Transverse colon (tissue), 4 donors: ENCODE measurements around the gene MMP14. TPM values are rescaled to one million over a fixed set of nuclear protein-coding genes. Genes with fewer than 3 reads are reported as not detected.

Experiments used
- DNase-seq: peaks from one replicate; pipeline ENCODE4 v3.0.0-alpha.2; 2019
- H3K27ac ChIP-seq, 4 donors: fragments of 200-600 bp; sonication (generic); 2 replicates each; pipeline ENCODE4 v1.5.1; 2016 to 2018; ENCODE audit warnings: inconsistent platforms in 4 of 4
- H3K27me3 ChIP-seq: fragments of 200-600 bp; sonication (generic); 2 replicates; pipeline ENCODE4 v1.5.1; 2017; ENCODE audit warnings: inconsistent platforms
- H3K36me3 ChIP-seq, 4 donors: fragments of 200-600 bp; sonication (generic); 2 replicates each; pipeline ENCODE4 v1.5.1; 2017 to 2019; ENCODE audit warnings: inconsistent platforms in 4 of 4
- H3K4me1 ChIP-seq, 4 donors: fragments of 200-600 bp; sonication (generic); 2 replicates each; pipeline ENCODE4 v1.5.1; 2017 to 2020; ENCODE audit warnings: inconsistent platforms in 4 of 4
- H3K4me3 ChIP-seq, 4 donors: fragments of 200-600 bp; sonication (generic); 1 replicate in 1 of 4; 2 replicates in 3 of 4; pipeline versions ENCODE4 v1.5.1 to v1.6.1; 2017 to 2019; ENCODE audit warnings: inconsistent platforms in 4 of 4
- H3K9me3 ChIP-seq, 2 donors: fragments of 200-600 bp; sonication (generic); 2 replicates each; pipeline ENCODE4 v1.5.1; 2017 to 2019; ENCODE audit warnings: inconsistent platforms in 2 of 2
- EP300 ChIP-seq: sonication (generic); formaldehyde crosslinking; IDR thresholded peaks from one replicate; pipeline ENCODE4 v1.6.1; 2017; ENCODE audit warnings: antibody characterized with exemption, low read depth
- POLR2A ChIP-seq: fragments of 450-650 bp; IDR thresholded peaks from one replicate; pipeline ENCODE4 v1.6.1; 2016; ENCODE audit warnings: antibody characterized with exemption, mild to moderate bottlenecking, moderate library complexity
- POLR2AphosphoS5 ChIP-seq, 3 donors: sonication (generic); formaldehyde crosslinking; IDR thresholded peaks; one replicate each; pipeline ENCODE4 v1.6.1; 2016; ENCODE audit warnings: antibody characterized with exemption in 3 of 3
- WGBS, 2 donors: methylation state at CpG; one replicate each; pipeline ENCODE4 v1.1.5; 2018; ENCODE audit warnings: low coverage in 1 of 2; 5-methylcytosine and 5-hydroxymethylcytosine counted together
- in situ Hi-C, 4 donors: fragments of 200-750 bp; cut with MboI; loops; one replicate each; pipeline versions ENCODE4 v1.15.0 to v1.15.1; 2017; ENCODE audit warnings: low sequenced_read_pairs in 3 of 4, low pct_ligation_motif_present in 1 of 4, low pct_unique_long_range_greater_than_20kb in 1 of 4
- intact Hi-C: fragments of 100-400 bp; cut with DNase I; formaldehyde crosslinking; loops from one replicate; pipeline ENCODE4 v1.15.1; 2023; ENCODE audit warnings: low total_unique reads
- total RNA-seq, 4 donors: library from RNA; depleted of rRNA; stranded (reverse); fragments of >200 nt; gene quantifications; one replicate each; pipeline ENCODE4 v1.1.0, GENCODE V29; 2016
- TF ChIP-seq, protein P1 (sequence below), 5 experiments: fragments of 200-600 bp in 3 of 5; fragments of 450-650 bp in 2 of 5; sonication (generic) in 3 of 5; IDR thresholded peaks; 1 replicate in 2 of 5; 2 replicates in 3 of 5; pipeline ENCODE4 v1.5.1; 2016 to 2017; ENCODE audit warnings: antibody characterized with exemption in 5 of 5, inconsistent platforms in 3 of 5, mild to moderate bottlenecking in 2 of 5, moderate library complexity in 1 of 5

The MMP14 gene
- total RNA-seq, 4 donors from 2014 or later = 59.5 to 91.6 (median 73.1) TPM

GRCh38 chr14:22870811-22871223 lies 34.4 kb downstream of the MMP14 start:
- TF ChIP-seq, protein P1, sequence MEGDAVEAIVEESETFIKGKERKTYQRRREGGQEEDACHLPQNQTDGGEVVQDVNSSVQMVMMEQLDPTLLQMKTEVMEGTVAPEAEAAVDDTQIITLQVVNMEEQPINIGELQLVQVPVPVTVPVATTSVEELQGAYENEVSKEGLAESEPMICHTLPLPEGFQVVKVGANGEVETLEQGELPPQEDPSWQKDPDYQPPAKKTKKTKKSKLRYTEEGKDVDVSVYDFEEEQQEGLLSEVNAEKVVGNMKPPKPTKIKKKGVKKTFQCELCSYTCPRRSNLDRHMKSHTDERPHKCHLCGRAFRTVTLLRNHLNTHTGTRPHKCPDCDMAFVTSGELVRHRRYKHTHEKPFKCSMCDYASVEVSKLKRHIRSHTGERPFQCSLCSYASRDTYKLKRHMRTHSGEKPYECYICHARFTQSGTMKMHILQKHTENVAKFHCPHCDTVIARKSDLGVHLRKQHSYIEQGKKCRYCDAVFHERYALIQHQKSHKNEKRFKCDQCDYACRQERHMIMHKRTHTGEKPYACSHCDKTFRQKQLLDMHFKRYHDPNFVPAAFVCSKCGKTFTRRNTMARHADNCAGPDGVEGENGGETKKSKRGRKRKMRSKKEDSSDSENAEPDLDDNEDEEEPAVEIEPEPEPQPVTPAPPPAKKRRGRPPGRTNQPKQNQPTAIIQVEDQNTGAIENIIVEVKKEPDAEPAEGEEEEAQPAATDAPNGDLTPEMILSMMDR (IDR thresholded peaks at IDR 0.05) = no peak
- TF ChIP-seq POLR2AphosphoS5 (IDR thresholded peaks at IDR 0.05) (no peak), POLR2A (no peak)
- Histone ChIP-seq H3K36me3 (peaks cover 0 to 23% (median 15%) of the 10 kb centered on the region in 4 donors), H3K4me1 (peaks cover 19 to 33% (median 23%) of the 10 kb centered on the region in 4 donors), H3K4me3 (peak overlapping the region; percentile 61 to 89 (median 74)), H3K27me3 (no peaks in the 10 kb centered on the region), H3K27ac (peak overlapping the region; percentile 94 to 99 (median 98)), H3K9me3 (no peaks in the 10 kb centered on the region)
- in situ Hi-C loops (loop anchor here in 2 of 4 donors (25.0 kb wide), 1 partner anchor 309 kb away; no protein-coding TSS in a partner anchor), intact Hi-C loops (loop anchor here (5.0 kb wide), 1 partner anchor 46 kb away; the partner anchor contains the start of gene RBM23)
- no peak for DNase-seq
- 0 to 3% methylated on average over 1 of the region's 1 CpG for WGBS, 2 donors

DNA sequence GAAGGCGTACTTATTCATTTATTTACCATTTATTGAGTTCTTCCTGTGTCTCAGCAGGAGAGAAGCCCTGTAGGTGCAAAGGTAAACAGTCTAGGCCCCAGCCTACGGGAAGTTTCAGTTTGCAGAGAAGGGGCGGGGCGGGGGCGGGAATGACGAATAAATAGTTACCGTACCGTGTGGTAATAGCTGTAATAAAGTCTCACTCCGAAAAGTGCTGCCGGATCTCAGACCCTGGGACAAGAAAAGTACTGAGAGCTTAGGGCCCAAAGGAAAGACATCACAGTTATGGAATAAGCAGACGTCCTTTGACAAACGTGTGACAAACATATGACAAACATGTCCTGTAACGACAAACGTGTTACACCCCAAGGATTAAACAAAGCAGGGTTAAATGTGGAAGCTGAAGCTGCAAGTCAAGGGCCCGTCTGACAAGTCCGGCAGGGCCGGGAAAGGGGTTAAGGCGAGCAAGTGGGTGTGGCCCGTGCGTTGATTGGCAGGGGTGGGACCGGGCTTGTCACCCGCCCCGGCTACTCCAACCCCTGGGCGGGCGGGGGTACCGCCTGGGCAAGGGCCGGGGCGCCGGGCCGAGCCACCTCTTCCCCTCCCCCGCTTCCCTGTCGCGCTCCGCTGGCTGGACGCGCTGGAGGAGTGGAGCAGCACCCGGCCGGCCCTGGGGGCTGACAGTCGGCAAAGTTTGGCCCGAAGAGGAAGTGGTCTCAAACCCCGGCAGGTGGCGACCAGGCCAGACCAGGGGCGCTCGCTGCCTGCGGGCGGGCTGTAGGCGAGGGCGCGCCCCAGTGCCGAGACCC lies 35.0 kb downstream of the MMP14 start, which contains the start of gene LRP10:
Gene LRP10, plus strand, starts transcription at position 517 of the 809 bp plus-strand sequence. CDS start 564 bp downstream, outside the sequence.
- 0% methylated on average over 15 to 46 of the region's 50 CpGs for WGBS, 2 donors

GRCh38 chr14:22872033-22872832 lies 35.8 kb downstream of the MMP14 start:
- TF ChIP-seq, protein P1 (IDR thresholded peaks at IDR 0.05) = peak; percentile 92 to 99 (median 97)
- TF ChIP-seq POLR2A (peak; percentile 23), EP300 (no peak), POLR2AphosphoS5 (IDR thresholded peaks at IDR 0.05) (peak; percentile 50 to 73 (median 64))
- H3K27me3 ChIP-seq = no peaks in the 10 kb centered on the region
- H3K4me3 ChIP-seq = peak overlapping the region; percentile 61 to 89 (median 74)
- no peaks in the 10 kb centered on the region for H3K9me3 ChIP-seq
- peak; percentile 92 for DNase-seq
- intact Hi-C loops (loop anchor here (5.0 kb wide), 1 partner anchor 45 kb away; the partner anchor contains the start of gene RBM23), in situ Hi-C loops (loop anchor here in 2 of 4 donors (25.0 kb wide), 1 partner anchor 310 kb away; no protein-coding TSS in a partner anchor)
- H3K36me3 ChIP-seq = peaks cover 0 to 37% (median 22%) of the 10 kb centered on the region in 4 donors
- peaks cover 19 to 29% (median 23%) of the 10 kb centered on the region in 4 donors for H3K4me1 ChIP-seq
- 1% methylated on average over 24 of the region's 45 CpGs; no CpG with 5 or more reads in 1 of the 2 donors for WGBS, 2 donors
- H3K27ac ChIP-seq = peak overlapping the region; percentile 94 to 99 (median 98)

More for the DNA sequence above, 35.0 kb downstream of the MMP14 start, which contains the start of gene LRP10:
- Histone ChIP-seq H3K4me3 (peak within 1 kb of the TSS; percentile 61 to 89 (median 74)), H3K4me1 (peaks cover 19 to 29% (median 23%) of the 10 kb centered on the region in 4 donors), H3K27me3 (no peaks in the 10 kb centered on the region), H3K9me3 (no peaks in the 10 kb centered on the region), H3K36me3 (peaks cover 0 to 29% (median 18%) of the 10 kb centered on the region in 4 donors), H3K27ac (peak within 1 kb of the TSS; percentile 94 to 99 (median 98))
- DNase-seq = peak; percentile 96
- TF ChIP-seq POLR2A (peak; percentile 92), EP300 (peak; percentile 28), POLR2AphosphoS5 (IDR thresholded peaks at IDR 0.05) (peak; percentile 76 to 93 (median 86))
- TF ChIP-seq, protein P1 (IDR thresholded peaks at IDR 0.05) = no peak
- intact Hi-C loops = loop anchor here (5.0 kb wide), 1 partner anchor 46 kb away; the partner anchor contains the start of gene RBM23
- in situ Hi-C loops = loop anchor here in 2 of 4 donors (25.0 kb wide), 1 partner anchor 309 kb away; no protein-coding TSS in a partner anchor
